ENCODE data around the gene PRR20G. TPM values are rescaled to one million over a fixed set of nuclear protein-coding genes. Genes with fewer than 3 reads are reported as not detected.

The PRR20G gene
- total and polyA plus RNA-seq, 8 donors = not detected

DNA sequence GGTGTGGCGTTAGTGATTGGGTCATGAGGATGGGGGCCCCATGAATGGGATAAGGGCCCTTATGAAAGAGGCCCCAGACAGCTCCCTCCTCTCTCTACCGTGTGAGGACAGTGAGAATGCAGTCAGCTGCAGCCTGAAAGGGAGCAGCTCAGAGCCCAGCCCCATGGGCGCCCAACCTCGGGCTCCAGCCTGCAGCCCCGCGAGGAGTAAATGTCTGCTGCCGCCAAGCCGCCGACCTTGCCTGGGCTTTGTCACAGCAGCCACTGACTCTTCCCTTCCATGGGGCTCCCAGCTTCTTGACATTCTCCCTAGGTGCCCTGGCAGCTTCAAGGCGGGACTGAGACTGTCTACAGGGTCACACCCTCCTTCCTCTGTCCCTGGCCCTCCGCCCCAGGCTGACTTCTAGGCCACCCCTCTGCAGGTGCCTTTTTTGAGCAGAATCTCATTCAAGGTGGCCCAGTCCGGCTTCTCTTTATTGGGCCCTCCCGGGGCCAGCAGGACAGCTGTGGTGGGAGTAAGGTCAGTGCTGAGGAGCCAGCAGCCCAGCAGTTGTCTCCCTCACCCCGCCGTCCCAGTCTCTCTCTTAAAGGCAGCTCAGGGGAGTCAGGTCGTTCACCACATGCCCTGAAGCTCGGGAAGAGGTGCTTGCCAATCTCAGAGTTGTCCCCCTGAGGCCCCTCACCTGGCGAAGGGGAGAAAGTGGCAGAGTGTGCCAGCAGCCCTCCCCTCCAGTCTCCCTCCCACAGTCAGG lies 18.7 kb upstream of the PRR20G start:
- H3K9me3 ChIP-seq = no peaks in the 10 kb centered on the region
- intact Hi-C loops (cut with DNase I; ENCODE audit: low total_unique reads) = no loop called here
- no peaks in the 10 kb centered on the region for H3K36me3 ChIP-seq
- no peak for DNase-seq
- 83 to 88% (median 85%) methylated on average over 9 to 18 of the region's 18 CpGs for WGBS, 5 donors
- H3K4me1 ChIP-seq = peaks cover 0 to 11% (median 5%) of the 10 kb centered on the region in 4 donors
- peaks cover 0 to 11% (median 0%) of the 10 kb centered on the region in 3 donors for H3K27me3 ChIP-seq
- H3K27ac ChIP-seq = no peak overlapping the region
- TF ChIP-seq POLR2A (IDR thresholded peaks at IDR 0.05) = no peak
- H3K4me3 ChIP-seq = no peak overlapping the region

DNA sequence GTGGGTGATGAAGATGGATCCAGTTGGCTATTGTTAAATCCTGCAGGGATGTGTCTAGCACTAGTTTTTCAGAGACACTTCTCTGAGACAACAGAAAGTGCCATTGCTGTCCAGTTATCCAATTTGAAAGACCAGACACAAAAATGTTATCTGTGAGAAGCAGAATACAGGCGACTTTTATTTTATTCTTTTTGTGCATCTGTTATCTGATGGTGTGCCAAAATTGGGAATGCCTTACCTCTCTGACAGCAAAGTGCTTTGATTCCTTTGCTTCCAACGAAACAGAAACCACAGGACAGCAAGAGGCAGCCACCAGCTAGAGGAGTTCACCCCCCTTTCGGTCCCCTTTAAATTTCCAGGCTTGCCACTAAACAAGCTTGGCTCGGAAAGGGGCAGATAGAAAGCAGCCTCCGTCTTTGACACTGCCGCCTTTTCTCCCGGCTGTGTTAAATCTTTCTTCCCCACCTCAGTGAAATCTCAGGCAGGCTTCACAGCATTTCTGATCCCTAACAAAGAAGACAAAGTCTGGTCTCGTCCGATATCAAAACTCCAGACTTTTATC lies 17.7 kb upstream of the PRR20G start:
- TF ChIP-seq POLR2AphosphoS5 (IDR thresholded peaks at IDR 0.05) (no peak), EP300 (IDR thresholded peaks at IDR 0.05) (no peak)
- TF ChIP-seq, protein P1, sequence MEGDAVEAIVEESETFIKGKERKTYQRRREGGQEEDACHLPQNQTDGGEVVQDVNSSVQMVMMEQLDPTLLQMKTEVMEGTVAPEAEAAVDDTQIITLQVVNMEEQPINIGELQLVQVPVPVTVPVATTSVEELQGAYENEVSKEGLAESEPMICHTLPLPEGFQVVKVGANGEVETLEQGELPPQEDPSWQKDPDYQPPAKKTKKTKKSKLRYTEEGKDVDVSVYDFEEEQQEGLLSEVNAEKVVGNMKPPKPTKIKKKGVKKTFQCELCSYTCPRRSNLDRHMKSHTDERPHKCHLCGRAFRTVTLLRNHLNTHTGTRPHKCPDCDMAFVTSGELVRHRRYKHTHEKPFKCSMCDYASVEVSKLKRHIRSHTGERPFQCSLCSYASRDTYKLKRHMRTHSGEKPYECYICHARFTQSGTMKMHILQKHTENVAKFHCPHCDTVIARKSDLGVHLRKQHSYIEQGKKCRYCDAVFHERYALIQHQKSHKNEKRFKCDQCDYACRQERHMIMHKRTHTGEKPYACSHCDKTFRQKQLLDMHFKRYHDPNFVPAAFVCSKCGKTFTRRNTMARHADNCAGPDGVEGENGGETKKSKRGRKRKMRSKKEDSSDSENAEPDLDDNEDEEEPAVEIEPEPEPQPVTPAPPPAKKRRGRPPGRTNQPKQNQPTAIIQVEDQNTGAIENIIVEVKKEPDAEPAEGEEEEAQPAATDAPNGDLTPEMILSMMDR (IDR thresholded peaks at IDR 0.05) = no peak
- H3K36me3 ChIP-seq = no peaks in the 10 kb centered on the region
- no peaks in the 10 kb centered on the region for H3K9me3 ChIP-seq
- H3K4me1 ChIP-seq = peaks cover 0 to 11% (median 5%) of the 10 kb centered on the region in 4 donors
- peak overlapping the region in 3 of 5 donors; percentile 75 to 87 (median 81) for H3K27ac ChIP-seq
- H3K27me3 ChIP-seq = peaks cover 0 to 11% (median 0%) of the 10 kb centered on the region in 3 donors
- 63 to 72% (median 69%) methylated on average over 9 of the region's 9 CpGs for WGBS, 5 donors
- no peak overlapping the region for H3K4me3 ChIP-seq
- no peak for DNase-seq
- intact Hi-C loops (cut with DNase I; ENCODE audit: low total_unique reads) = no loop called here

- H3K4me3 ChIP-seq = no peak overlapping the region
Observed at GRCh38 chr3:127304121-127304744, 16.4 kb upstream of the PRR20G start.

DNA sequence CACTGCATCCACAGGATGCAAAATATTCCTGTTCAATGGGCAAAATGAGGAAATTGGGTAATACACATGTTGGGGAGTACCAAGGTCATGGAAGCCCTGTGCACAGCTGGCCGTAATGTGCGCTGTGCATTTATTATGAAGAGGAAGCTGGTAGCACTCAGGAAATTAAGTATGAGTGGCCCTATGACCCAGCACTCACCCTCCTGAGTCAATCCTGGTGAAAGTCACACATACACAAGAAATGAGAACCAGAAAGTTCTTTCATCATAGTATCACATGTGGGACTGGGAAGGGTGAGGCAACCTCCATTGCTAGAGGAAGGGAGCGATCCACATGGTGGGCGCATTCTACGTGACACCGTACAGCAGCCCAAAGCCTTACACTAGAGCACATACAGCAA lies 11.4 kb upstream of the PRR20G start:
- Histone ChIP-seq H3K27ac (no peak overlapping the region), H3K4me1 (peaks cover 0 to 4% (median under 1%) of the 10 kb centered on the region in 4 donors), H3K4me3 (no peak overlapping the region), H3K36me3 (no peaks in the 10 kb centered on the region), H3K27me3 (peaks cover 0 to 4% (median 0%) of the 10 kb centered on the region in 3 donors), H3K9me3 (no peaks in the 10 kb centered on the region)
- no peak for DNase-seq
- WGBS, 5 donors = 82 to 91% (median 87%) methylated on average over 6 of the region's 6 CpGs
- intact Hi-C loops (cut with DNase I; ENCODE audit: low total_unique reads) = no loop called here
- TF ChIP-seq POLR2AphosphoS5 (IDR thresholded peaks at IDR 0.05) (no peak), POLR2A (IDR thresholded peaks at IDR 0.05) (no peak), EP300 (IDR thresholded peaks at IDR 0.05) (no peak)
- TF ChIP-seq, protein P1 (IDR thresholded peaks at IDR 0.05) = no peak

More at GRCh38 chr3:127304121-127304744, 16.4 kb upstream of the PRR20G start:
- WGBS, 5 donors = 23 to 62% (median 37%) methylated on average over 13 to 25 of the region's 25 CpGs
- peak; percentile 85 to 97 for DNase-seq
- intact Hi-C loops (cut with DNase I; ENCODE audit: low total_unique reads) = no loop called here
- Histone ChIP-seq H3K9me3 (no peaks in the 10 kb centered on the region), H3K36me3 (no peaks in the 10 kb centered on the region), H3K4me1 (peaks cover 0 to 11% (median 5%) of the 10 kb centered on the region in 4 donors), H3K27ac (peak overlapping the region; percentile 75 to 87 (median 82)), H3K27me3 (peaks cover 0 to 11% (median 0%) of the 10 kb centered on the region in 3 donors)
- TF ChIP-seq EP300 (IDR thresholded peaks at IDR 0.05) (peak; percentile 79), POLR2AphosphoS5 (IDR thresholded peaks at IDR 0.05) (peak in 2 of 3 donors; percentile 60 to 64), POLR2A (IDR thresholded peaks at IDR 0.05) (no peak)
- TF ChIP-seq, protein P1 (IDR thresholded peaks at IDR 0.05) = peak in 3 of 7 experiments; percentile 3 to 38 (median 7)

All from stomach (tissue), 9 donors.